Common myeloid progenitor, CD34-positive (primary cell): ENCODE measurements around the gene SLIT3.

Experiments used
- CTCF ChIA-PET: fragments of 350-600 bp; sonication (Branson Sonifier 250); formaldehyde crosslinking; loops from one replicate; lab custom pipeline; 2021; ENCODE audit warnings: antibody characterized with exemption; lab: Charles Lee
- POLR2A ChIA-PET: fragments of 350-600 bp; sonication (Branson Sonifier 250); formaldehyde crosslinking; loops from one replicate; lab custom pipeline; 2021; ENCODE audit warnings: antibody characterized with exemption; lab: Charles Lee
- DNase-seq, 3 donors: peaks; one replicate each; pipeline versions ENCODE4 v3.0.0 to v3.0.0-alpha.2; 2013
- H3K27ac ChIP-seq, 2 experiments: 1 replicate in 1 of 2; 2 replicates in 1 of 2; pipeline ENCODE4 v1.7.0; 2013; ENCODE audit warnings: inconsistent platforms in 2 of 2, low read length in 2 of 2, mild to moderate bottlenecking in 2 of 2, low read depth in 1 of 2, moderate library complexity in 1 of 2; ENCODE audit not compliant: severe bottlenecking in 2 of 2, insufficient read depth in 1 of 2, poor library complexity in 1 of 2
- H3K27me3 ChIP-seq, 5 experiments: replicated peaks in 2 of 5; 1 replicate in 3 of 5; 2 replicates in 2 of 5; pipeline versions ENCODE4 v1.6.1 to v1.7.0; 2013; ENCODE audit warnings: low read length in 4 of 5, mild to moderate bottlenecking in 2 of 5, moderate library complexity in 2 of 5, inconsistent platforms in 1 of 5; ENCODE audit not compliant: insufficient read depth in 5 of 5, control insufficient read depth in 4 of 5
- H3K36me3 ChIP-seq, 4 experiments: 1 replicate in 2 of 4; 2 replicates in 2 of 4; pipeline versions ENCODE4 v1.6.1 to v1.7.0; 2013; ENCODE audit warnings: low read length in 3 of 4, control low read depth in 1 of 4, mild to moderate bottlenecking in 1 of 4; ENCODE audit not compliant: control insufficient read depth in 4 of 4, insufficient read depth in 4 of 4
- H3K4me1 ChIP-seq, 4 experiments: 1 replicate in 3 of 4; 2 replicates in 1 of 4; pipeline versions ENCODE4 v1.6.1 to v1.7.1; 2013; ENCODE audit warnings: low read length in 3 of 4, mild to moderate bottlenecking in 3 of 4, control low read depth in 1 of 4, inconsistent platforms in 1 of 4, moderate library complexity in 1 of 4; ENCODE audit not compliant: control insufficient read depth in 4 of 4, insufficient read depth in 4 of 4; ENCODE audit errors: control extremely low read depth in 1 of 4
- H3K4me3 ChIP-seq, 7 experiments: 1 replicate in 4 of 7; 2 replicates in 3 of 7; pipeline versions ENCODE4 v1.5.1 to v1.7.0; 2013; ENCODE audit warnings: mild to moderate bottlenecking in 7 of 7, low read length in 6 of 7, moderate library complexity in 6 of 7, inconsistent platforms in 2 of 7, low read depth in 2 of 7, control low read depth in 1 of 7; ENCODE audit not compliant: insufficient read depth in 4 of 7, control insufficient read depth in 1 of 7; ENCODE audit errors: extremely low read depth in 1 of 7
- H3K9me3 ChIP-seq, 5 experiments: 1 replicate in 4 of 5; 2 replicates in 1 of 5; pipeline versions ENCODE4 v1.6.1 to v1.7.1; 2013; ENCODE audit warnings: low read length in 4 of 5, mild to moderate bottlenecking in 2 of 5, inconsistent platforms in 1 of 5, low read depth in 1 of 5, moderate library complexity in 1 of 5; ENCODE audit not compliant: control insufficient read depth in 4 of 5, insufficient read depth in 2 of 5; ENCODE audit errors: control extremely low read depth in 1 of 5
- WGBS: methylation state at CpG from one replicate; pipeline ENCODE4 v1.1.5; 2013; ENCODE audit not compliant: insufficient coverage; 5-methylcytosine and 5-hydroxymethylcytosine counted together

The SLIT3 gene

GRCh38 chr5:169152453-169152852 is 148.5 kb downstream of the SLIT3 start:
- no peak overlapping the region for H3K27ac ChIP-seq
- peaks cover 0 to 2% (median 0%) of the 10 kb centered on the region in 5 experiments for H3K27me3 ChIP-seq
- ChIA-PET CTCF (no interaction called here), POLR2A (no interaction called here)
- WGBS: 93% methylated on average over 7 of the region's 8 CpGs
- peaks cover 0 to 4% (median 0%) of the 10 kb centered on the region in 5 experiments for H3K9me3 ChIP-seq
- DNase-seq: no peak
- no peaks in the 10 kb centered on the region for H3K4me1 ChIP-seq
- no peak overlapping the region for H3K4me3 ChIP-seq
- H3K36me3 ChIP-seq: no peaks in the 10 kb centered on the region

- DNase-seq: no peak
- Histone ChIP-seq H3K36me3 (no peaks in the 10 kb centered on the region), H3K27ac (no peak overlapping the region), H3K27me3 (peaks cover 0 to 2% (median 0%) of the 10 kb centered on the region in 5 experiments), H3K4me1 (no peaks in the 10 kb centered on the region), H3K9me3 (no peaks in the 10 kb centered on the region), H3K4me3 (no peak overlapping the region)
- POLR2A ChIA-PET: no interaction called here
- WGBS: 81% methylated on average over 6 of the region's 6 CpGs
- CTCF ChIA-PET: no interaction called here
Measured at GRCh38 chr5:169151051-169151805, 149.7 kb downstream of the SLIT3 start.

- Histone ChIP-seq H3K4me3 (no peak overlapping the region), H3K27me3 (peaks cover 0 to 2% (median 0%) of the 10 kb centered on the region in 5 experiments), H3K4me1 (no peaks in the 10 kb centered on the region), H3K27ac (no peak overlapping the region), H3K9me3 (no peaks in the 10 kb centered on the region), H3K36me3 (no peaks in the 10 kb centered on the region)
- WGBS: no CpG with 5 or more reads among the region's 3 CpGs
- DNase-seq: no peak
- ChIA-PET CTCF (no interaction called here), POLR2A (no interaction called here)
Measured at GRCh38 chr5:169150108-169150507, 150.8 kb downstream of the SLIT3 start.

GRCh38 chr5:169149317-169149716 is 151.6 kb downstream of the SLIT3 start:
- H3K36me3 ChIP-seq: no peaks in the 10 kb centered on the region
- WGBS: 76% methylated on average over 4 of the region's 4 CpGs
- no peak overlapping the region for H3K4me3 ChIP-seq
- H3K27me3 ChIP-seq: peaks cover 0 to 2% (median 0%) of the 10 kb centered on the region in 5 experiments
- ChIA-PET CTCF (interaction anchor here (0.7 kb wide), 1 partner anchor 91 kb away, joined by 4 read pairs; no protein-coding TSS in a partner anchor), POLR2A (no interaction called here)
- DNase-seq: peak in 2 of 3 donors; percentile 6 to 9
- H3K9me3 ChIP-seq: no peaks in the 10 kb centered on the region
- H3K27ac ChIP-seq: no peak overlapping the region
- H3K4me1 ChIP-seq: no peaks in the 10 kb centered on the region

GRCh38 chr5:169148138-169148740 is 152.7 kb downstream of the SLIT3 start:
- Histone ChIP-seq H3K4me3 (no peak overlapping the region), H3K9me3 (no peaks in the 10 kb centered on the region), H3K36me3 (no peaks in the 10 kb centered on the region), H3K27ac (no peak overlapping the region), H3K27me3 (peaks cover 0 to 2% (median 0%) of the 10 kb centered on the region in 5 experiments), H3K4me1 (no peaks in the 10 kb centered on the region)
- ChIA-PET POLR2A (no interaction called here), CTCF (interaction anchor here (1.0 kb wide), 1 partner anchor 443 kb away, joined by 4 read pairs; no protein-coding TSS in a partner anchor)
- WGBS: 7% methylated on average over 2 of the region's 10 CpGs
- no peak for DNase-seq

- Histone ChIP-seq H3K4me1 (no peaks in the 10 kb centered on the region), H3K27me3 (peaks cover 0 to 2% (median 0%) of the 10 kb centered on the region in 5 experiments), H3K4me3 (no peak overlapping the region), H3K9me3 (no peaks in the 10 kb centered on the region), H3K27ac (no peak overlapping the region), H3K36me3 (no peaks in the 10 kb centered on the region)
- ChIA-PET POLR2A (no interaction called here), CTCF (no interaction called here)
- DNase-seq: no peak
- WGBS: 100% methylated on average over 2 of the region's 4 CpGs
Measured at GRCh38 chr5:169147534-169147933, 153.4 kb downstream of the SLIT3 start.

- no peaks in the 10 kb centered on the region for H3K4me1 ChIP-seq
- 97% methylated on average over 8 of the region's 8 CpGs for WGBS
- peaks cover 0 to 2% (median 0%) of the 10 kb centered on the region in 5 experiments for H3K27me3 ChIP-seq
- CTCF ChIA-PET: no interaction called here
- no peak for DNase-seq
- POLR2A ChIA-PET: no interaction called here
- H3K27ac ChIP-seq: no peak overlapping the region
- no peaks in the 10 kb centered on the region for H3K36me3 ChIP-seq
- no peak overlapping the region for H3K4me3 ChIP-seq
- no peaks in the 10 kb centered on the region for H3K9me3 ChIP-seq
Measured at GRCh38 chr5:169146158-169146557, 154.8 kb downstream of the SLIT3 start.
